Cardiac fibroblast (primary cell): ENCODE data around the gene PTPA.

Source experiments
- DNase-seq, 2 donors: peaks; one replicate each; pipeline versions ENCODE4 v3.0.0 to v3.0.0-alpha.2; 2010; ENCODE audit warnings: low read depth in 2 of 2
- H3K4me3 ChIP-seq, 2 donors: replicated peaks in 1 of 2; 1 replicate in 1 of 2; 2 replicates in 1 of 2; pipeline ENCODE4 v1.5.1; 2011; ENCODE audit warnings: low read depth in 2 of 2, low read length in 2 of 2, mild to moderate bottlenecking in 2 of 2, moderate library complexity in 1 of 2
- TF ChIP-seq, protein P1 (sequence below): IDR thresholded peaks from one replicate; pipeline ENCODE4 v1.5.1; 2011; ENCODE audit warnings: low read depth, mild to moderate bottlenecking, low read length, inconsistent platforms

Gene PTPA

GRCh38 chr9:129148463-129149204, 37.4 kb downstream of the PTPA start:
- TF ChIP-seq, protein P1, sequence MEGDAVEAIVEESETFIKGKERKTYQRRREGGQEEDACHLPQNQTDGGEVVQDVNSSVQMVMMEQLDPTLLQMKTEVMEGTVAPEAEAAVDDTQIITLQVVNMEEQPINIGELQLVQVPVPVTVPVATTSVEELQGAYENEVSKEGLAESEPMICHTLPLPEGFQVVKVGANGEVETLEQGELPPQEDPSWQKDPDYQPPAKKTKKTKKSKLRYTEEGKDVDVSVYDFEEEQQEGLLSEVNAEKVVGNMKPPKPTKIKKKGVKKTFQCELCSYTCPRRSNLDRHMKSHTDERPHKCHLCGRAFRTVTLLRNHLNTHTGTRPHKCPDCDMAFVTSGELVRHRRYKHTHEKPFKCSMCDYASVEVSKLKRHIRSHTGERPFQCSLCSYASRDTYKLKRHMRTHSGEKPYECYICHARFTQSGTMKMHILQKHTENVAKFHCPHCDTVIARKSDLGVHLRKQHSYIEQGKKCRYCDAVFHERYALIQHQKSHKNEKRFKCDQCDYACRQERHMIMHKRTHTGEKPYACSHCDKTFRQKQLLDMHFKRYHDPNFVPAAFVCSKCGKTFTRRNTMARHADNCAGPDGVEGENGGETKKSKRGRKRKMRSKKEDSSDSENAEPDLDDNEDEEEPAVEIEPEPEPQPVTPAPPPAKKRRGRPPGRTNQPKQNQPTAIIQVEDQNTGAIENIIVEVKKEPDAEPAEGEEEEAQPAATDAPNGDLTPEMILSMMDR = no peak
- no peak overlapping the region for H3K4me3 ChIP-seq
- DNase-seq = no peak

GRCh38 chr9:129149442-129149841, 38.2 kb downstream of the PTPA start:
- no peak for DNase-seq
- TF ChIP-seq, protein P1 = no peak
- no peak overlapping the region for H3K4me3 ChIP-seq

GRCh38 chr9:129150122-129150521, 38.9 kb downstream of the PTPA start:
- TF ChIP-seq, protein P1 = no peak
- no peak for DNase-seq
- H3K4me3 ChIP-seq = no peak overlapping the region

DNA sequence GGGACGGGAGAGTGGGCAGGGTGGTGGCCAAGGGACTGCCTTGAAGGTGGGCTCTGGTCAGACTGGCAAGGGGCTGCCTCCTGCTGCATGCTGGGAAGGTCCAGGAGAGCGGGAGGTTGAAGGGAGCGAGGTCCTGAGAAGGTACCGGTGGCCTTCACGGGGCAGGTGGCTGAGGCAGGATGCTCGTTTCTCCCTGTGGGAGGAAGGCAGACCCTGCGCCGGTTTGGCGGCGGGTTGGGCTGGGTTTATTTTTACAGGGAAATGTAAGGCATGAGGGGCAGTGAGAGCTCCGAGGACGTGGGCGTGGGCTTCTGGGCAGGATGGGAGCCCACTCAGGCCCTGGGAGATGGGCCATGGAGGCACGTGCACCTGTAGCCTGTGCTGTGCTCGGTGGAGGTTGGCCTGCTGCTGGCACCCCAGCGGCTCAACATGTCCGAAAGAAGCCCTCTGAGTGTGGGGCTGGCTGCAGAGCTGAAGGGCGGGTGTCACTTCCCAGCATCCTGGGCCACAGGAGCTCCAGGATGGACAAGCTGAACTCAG, 39.5 kb downstream of the PTPA start:
- no peak for DNase-seq
- H3K4me3 ChIP-seq = no peak overlapping the region
- TF ChIP-seq, protein P1 = no peak

GRCh38 chr9:129151469-129151868, 40.3 kb downstream of the PTPA start:
- TF ChIP-seq, protein P1 = no peak
- DNase-seq = no peak
- H3K4me3 ChIP-seq = no peak overlapping the region

GRCh38 chr9:129154866-129155477, 43.8 kb downstream of the PTPA start:
- TF ChIP-seq, protein P1 = no peak
- no peak for DNase-seq
- no peak overlapping the region for H3K4me3 ChIP-seq
